ENCODE measurements around the gene OR51S1.
"Not testable (repeated sequence)": the region's sequence is repeated elsewhere in the genome, so short reads cannot be mapped to it uniquely, and the experiment has no call there.

Gene OR51S1, protein sequence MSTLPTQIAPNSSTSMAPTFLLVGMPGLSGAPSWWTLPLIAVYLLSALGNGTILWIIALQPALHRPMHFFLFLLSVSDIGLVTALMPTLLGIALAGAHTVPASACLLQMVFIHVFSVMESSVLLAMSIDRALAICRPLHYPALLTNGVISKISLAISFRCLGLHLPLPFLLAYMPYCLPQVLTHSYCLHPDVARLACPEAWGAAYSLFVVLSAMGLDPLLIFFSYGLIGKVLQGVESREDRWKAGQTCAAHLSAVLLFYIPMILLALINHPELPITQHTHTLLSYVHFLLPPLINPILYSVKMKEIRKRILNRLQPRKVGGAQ

DNA sequence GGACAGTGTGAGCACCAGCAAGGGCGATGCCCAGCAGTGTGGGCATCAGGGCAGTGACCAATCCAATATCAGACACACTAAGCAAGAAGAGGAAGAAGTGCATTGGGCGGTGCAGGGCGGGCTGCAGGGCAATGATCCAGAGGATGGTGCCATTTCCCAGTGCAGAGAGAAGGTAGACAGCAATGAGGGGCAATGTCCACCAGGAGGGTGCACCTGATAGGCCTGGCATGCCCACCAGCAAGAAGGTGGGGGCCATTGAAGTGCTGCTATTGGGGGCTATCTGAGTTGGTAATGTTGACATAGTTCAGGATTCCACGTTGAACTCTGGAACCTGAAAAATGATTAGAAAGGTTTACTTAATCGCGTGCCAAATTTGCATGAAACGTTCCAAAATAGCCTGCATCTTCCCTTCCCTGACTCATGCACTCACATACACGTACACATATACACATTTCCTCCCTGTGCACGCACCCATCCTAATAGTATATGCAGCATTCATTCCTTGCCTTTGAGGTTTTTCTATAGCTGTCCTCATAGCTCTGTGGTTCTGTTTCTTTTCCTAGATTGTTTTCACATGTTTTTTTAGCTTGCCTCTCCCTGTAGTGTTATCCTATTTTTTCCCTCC, at the start of gene OR51S1:
OR51S1 (minus strand) TSS at position 301 of the 625 bp plus-strand sequence; CDS start at position 301, 0 bp downstream.
- DNase-seq (ENCODE audit: low read depth), result no peak

DNA sequence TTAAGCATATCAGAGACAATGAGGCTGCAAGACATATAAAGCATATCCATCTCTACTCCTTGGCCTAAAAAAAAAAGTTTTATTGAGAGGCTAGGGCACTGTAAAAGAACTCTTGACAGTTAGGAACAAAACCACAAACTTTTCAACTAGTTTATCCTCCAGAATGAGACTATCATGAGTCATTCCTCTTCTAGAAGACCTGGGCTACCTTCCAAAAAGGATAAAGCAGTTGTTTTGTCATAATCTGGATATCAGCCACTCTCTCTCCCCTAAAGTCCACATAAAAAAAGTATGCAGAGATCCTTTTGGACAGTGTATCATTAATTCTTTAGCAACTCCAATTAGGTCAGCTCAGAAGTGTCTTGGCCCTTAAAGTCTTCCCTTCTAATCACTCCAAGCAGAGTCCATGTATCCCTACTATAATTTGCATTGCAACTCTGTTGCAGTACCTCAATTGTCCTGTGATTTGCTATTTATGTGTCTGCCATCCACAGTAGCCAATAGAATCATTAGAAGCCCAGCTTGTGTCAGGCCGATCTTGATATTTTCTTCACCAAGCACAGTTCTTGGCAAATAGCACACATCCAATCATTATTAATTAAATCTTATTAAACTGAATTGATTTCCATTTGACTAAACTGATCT, 43.1 kb upstream of the OR51S1 start:
- no peak for DNase-seq (ENCODE audit: low read depth)

DNA sequence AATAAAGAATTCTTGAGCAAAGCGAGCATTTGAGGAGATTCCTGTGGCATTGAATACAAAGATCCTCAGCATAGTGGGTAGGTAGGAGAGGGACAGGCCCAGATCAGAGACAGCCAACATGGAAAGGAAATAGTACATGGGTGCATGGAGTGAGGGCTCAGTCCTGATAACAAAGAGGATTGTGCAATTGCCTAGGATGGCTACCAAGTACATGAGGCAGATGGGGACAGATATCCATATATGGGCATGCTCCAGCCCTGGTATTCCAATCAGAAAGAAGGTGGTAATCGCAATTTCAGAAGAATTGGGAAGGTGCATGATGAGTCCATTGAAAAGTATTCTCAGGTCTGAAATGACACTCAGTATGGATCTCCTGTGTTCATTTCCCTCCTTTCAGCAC, 41.3 kb upstream of the OR51S1 start:
- DNase-seq (ENCODE audit: low read depth), result no peak

DNA sequence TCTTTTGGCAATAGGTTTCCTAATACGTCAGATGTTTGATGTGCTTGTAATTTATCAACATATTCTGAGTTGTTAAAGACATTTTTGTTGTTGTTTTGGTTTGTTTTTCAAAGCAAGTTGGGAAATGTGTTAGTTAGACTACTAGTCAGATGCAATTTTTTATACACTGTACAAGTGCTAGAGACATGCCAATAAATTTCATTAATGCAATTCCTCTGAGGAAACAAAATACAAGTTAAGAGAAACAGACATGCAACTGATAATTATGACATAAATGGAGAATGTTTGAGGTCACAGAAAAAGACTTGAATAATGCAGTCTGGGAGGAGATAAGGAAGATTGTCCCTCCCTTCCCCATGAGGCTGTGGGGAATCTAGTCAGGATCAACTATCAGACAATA, 38.6 kb upstream of the OR51S1 start:
- no peak for DNase-seq (ENCODE audit: low read depth)

DNA sequence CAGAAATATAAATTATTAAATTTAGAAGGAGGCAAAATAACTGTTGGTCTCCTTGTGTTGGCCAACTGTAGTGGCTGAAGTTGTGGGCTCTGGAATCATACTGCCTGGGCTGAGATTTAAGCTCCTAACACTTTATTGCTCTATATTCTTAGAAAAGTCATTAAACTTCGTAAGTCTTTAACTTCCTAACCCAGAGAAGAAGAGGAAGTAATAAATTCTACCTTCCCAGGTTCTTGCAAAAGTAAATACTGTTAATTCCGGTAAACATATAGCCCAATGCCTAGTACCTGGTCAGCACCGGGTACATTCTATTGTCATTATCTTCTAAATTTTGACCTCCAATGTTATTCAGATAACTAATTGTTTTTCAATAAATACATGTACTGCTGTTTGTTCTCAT, 37.2 kb upstream of the OR51S1 start:
- DNase-seq (ENCODE audit: low read depth), result no peak

DNA sequence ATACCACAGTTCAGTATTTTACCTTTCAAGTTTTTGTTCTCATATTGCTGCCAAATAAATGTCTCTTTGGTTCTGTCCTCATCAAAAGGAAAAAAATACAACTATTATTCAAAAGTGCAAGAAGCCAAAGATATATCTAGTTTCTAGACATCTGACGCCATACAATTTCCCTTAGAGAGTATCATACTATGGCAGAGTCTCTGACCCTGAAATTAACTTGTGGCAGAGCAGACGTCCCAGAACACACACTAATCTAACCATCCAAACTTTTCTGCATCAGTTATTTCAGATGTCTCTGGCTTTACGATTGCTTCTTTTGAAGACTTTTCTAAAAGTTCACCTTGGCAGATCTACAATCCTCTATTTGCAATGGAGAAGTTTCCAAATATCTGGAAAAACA, 35.4 kb upstream of the OR51S1 start:
- DNase-seq (ENCODE audit: low read depth), result no peak

DNA sequence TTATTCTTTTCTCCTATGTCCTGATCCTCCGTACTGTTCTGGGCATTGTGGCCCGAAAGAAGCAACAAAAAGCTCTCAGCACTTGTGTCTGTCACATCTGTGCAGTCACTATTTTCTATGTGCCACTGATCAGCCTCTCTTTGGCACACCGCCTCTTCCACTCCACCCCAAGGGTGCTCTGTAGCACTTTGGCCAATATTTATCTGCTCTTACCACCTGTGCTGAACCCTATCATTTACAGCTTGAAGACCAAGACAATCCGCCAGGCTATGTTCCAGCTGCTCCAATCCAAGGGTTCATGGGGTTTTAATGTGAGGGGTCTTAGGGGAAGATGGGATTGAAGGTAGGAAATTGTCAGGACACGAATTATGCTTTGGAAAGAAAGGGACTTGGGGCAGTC, 33.5 kb upstream of the OR51S1 start:
- no peak for DNase-seq (ENCODE audit: low read depth)

DNA sequence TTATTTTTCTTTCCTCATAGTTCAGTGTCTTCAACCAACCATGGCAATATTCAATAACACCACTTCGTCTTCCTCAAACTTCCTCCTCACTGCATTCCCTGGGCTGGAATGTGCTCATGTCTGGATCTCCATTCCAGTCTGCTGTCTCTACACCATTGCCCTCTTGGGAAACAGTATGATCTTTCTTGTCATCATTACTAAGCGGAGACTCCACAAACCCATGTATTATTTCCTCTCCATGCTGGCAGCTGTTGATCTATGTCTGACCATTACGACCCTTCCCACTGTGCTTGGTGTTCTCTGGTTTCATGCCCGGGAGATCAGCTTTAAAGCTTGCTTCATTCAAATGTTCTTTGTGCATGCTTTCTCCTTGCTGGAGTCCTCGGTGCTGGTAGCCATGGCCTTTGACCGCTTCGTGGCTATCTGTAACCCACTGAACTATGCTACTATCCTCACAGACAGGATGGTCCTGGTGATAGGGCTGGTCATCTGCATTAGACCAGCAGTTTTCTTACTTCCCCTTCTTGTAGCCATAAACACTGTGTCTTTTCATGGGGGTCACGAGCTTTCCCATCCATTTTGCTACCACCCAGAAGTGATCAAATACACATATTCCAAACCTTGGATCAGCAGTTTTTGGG, 33.0 kb upstream of the OR51S1 start, which contains the start of gene OR51T1:
OR51T1 (plus strand) TSS at position 41 of the 641 bp plus-strand sequence; CDS start at position 41, 0 bp downstream.
- DNase-seq (ENCODE audit: low read depth), result no peak

DNA sequence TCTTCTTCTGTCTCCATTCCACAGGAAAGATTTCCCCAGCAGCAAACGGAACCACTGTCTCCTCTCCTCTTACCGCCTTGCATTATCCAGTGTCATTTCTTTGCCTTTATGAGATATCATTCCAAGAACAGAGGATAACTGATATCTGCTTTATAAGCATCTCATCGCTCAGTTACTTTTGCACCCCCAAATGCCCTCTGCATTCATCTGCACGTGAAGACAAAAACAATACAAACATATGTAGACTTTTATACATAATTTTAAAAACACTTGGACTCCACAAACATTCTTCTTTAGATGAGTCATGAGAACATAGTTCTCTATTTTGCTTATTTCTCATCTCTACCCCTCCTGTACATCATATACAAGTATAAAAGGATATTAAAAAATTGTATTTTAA, 32.2 kb upstream of the OR51S1 start:
- DNase-seq (ENCODE audit: low read depth), result no peak

DNA sequence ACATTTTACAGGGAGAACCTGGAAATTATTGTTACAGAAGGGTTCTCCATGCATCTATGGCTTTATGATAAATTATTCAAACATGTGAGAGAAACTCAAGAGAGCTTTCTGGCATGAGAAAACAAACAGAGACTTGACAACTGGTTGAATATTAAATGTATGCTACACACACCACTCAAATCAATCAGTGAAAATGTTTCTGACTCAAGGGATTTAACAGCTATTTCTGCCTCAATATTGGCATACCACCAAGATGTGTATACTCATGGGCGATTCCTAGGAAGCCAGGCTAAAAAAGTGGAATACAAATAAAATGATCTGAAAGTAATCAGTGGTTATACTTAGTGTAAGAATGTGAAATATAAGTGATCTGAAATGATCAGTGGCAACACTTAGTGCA, 16.8 kb upstream of the OR51S1 start:
- DNase-seq (ENCODE audit: low read depth), result no peak

DNA sequence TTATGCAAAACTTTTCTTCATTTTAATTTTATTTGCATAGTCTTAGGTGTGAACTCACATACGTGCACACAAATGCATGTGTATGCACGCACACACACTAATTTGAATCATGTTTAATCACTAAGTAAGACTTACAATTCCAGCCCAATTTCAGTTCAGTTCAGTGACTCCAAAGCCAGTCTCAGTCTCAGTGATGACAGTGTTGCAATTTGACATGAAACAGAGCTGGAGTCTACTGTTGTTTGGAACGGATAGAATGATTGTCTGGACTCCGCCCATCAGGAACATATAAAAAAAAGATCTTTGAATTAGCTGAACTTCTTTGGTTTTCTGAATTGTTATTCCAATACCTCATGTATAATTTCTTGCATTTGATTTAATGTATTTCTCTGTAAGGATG, 14.9 kb upstream of the OR51S1 start:
- DNase-seq (ENCODE audit: low read depth), result no peak

DNA sequence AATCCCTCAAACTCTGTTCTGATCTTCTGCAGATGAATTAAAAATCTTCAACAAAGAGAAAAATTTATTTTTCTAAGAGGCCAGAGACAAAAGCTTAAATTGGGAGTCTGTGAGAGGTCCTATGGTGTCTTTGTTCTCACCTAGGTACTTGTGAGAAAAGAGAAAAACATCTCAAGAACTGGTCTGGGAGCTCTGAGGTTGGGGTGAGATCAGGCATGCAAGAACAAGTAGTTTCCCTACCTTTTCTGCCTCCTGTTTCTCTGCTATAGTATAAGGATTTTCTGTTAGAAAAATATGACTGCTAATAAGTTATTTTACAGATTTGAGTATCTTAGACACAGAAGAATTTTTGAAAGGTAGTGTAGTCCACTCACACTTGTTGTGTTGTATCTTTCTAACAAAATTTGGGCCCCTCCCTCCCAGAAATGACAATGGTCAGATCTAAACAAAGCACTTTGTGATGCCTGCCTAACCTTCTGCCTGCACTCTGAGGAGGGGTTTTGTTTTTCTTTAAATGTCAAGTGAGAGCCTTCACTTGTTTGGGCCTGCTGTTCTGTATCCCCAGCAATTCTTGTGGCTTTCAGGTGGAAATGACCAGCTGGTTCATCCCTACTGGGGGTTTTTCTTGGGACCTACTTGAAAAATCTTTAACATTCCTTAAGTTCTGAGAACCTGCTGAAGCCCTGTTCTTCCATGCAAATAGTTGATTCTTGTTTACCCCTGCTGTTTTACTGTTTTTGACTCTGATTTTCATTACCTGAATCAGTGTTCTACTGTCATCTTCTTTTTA, 13.6 kb upstream of the OR51S1 start:
- no peak for DNase-seq (ENCODE audit: low read depth)

DNA sequence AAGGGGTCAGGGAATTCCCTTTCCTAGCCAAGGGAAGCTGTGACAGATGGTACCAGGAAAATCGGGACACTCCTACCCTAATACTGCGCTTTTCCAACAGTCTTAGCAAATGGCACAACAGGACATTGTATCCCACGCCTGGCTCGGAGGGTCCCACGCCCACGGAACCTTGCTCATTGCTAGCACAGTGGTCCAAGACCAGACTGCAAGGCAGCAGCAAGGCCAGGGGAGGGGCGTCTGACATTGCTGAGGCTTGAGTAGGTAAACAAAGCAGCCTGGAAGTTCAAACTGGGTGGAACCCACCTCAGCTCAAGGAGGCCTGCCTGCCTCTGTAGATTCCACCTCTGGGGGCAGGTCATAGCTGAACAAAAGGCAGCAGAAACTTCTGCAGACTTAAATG, 5.3 kb upstream of the OR51S1 start:
- DNase-seq (ENCODE audit: low read depth), result not testable (repeated sequence)

DNA sequence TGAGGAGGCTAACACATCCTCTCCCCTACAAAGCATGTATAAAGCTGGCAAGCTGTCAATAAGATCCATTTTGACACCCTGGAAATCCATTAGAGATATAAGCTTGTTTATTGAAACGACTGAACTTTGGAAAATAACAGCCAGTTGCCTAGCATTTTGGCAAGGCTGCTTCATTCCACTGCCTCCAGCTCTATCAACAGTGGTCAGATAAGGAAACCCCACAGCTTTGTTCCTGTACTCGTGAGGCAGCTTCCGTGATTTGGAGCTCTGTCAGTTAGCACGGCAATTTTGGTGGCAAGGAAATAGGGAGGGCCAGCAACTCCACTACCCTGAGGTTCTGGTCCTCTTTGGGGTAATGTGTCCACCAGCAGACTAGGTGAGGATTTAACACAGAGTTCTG, 2.0 kb upstream of the OR51S1 start:
- no peak for DNase-seq (ENCODE audit: low read depth)

DNA sequence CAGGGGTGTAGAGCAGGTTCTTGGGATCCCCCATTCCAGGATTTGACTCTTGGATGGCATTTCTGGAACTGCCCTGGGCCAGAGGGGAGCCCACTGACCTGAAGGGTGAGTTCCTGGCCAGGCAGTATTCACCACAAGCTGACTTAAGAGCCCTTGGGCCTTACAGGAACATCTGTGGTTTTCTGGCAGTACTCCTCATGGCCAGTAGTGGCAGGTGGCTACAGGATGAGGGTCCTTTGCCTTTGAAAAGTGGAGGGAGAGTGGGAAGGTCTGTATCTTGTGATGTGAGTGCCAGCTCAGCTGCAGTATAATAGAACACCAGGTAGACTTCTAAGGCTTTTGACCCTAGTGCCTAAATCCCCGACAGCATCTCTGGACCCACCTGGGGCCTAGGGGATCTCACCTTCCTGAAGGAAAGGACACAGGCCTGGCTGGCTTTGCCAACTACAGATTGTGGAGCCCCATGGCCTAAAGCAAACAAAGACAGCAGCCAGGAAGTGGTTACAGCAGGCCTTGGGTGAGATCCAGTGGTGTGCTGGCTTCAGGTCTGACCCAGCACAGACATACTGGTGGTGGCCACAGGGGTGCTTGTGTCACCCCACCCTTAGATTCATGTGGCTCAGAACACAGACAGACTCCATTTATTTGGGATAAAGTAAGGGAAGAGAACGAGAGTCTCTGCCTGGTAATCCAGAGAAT, 9.0 kb downstream of the OR51S1 start:
- DNase-seq (ENCODE audit: low read depth), result no peak

DNA sequence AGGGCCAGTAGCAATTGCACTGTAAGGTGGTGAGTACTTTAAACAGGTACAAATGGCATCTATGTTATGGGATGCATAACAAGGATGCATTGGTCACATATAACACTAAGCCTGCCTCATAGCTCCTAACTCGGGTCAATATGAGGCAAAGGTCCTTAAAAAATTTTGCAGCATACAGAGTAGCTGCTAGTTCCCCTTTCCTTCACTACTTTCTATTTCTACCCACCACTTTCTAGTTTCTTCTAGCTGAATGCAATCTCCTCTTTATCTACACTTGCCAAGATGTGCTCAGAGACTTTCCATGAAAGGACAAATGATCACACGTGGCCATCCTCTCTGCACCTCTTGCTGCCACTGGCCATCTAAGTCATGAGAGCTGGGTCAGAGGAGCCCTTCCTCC, 18.1 kb downstream of the OR51S1 start:
- DNase-seq (ENCODE audit: low read depth), result no peak

DNA sequence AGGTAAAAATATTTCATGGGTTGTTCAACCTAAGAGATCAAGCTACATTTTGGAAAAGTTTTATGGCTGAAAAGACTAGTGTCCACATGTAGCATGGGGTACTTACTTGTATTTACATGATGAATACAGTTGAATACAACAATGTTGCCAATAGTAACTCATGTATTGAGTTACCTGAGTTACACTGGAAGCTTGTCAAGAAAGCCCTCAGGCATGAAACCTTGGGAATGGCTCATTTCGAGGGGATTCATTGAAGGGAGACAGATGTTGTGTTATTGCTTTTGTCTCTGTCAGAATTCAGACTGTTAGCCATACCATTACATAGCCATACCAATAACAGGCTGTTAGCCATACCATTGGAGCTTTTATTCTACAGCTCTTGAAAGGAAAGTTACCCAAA, 18.7 kb downstream of the OR51S1 start:
- no peak for DNase-seq (ENCODE audit: low read depth)

DNA sequence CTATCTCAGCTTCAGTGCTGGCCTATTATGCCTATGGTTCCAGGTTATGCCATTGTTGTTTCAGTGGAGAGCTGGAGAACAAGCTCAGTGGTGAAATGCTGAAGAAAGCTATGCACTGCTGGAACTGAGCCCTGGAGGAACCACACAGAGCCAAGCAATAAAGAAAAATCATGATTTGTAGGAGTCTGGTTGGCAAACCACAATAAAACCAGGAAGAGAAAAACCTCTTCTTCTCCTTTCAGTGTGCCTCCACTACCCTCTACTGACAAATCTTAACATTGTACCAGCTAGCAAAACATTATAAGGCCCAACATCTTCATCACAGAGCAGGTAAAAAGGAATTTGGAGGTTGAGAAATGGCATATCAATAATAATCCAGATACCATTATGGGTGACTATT, 22.6 kb downstream of the OR51S1 start:
- no peak for DNase-seq (ENCODE audit: low read depth)

DNA sequence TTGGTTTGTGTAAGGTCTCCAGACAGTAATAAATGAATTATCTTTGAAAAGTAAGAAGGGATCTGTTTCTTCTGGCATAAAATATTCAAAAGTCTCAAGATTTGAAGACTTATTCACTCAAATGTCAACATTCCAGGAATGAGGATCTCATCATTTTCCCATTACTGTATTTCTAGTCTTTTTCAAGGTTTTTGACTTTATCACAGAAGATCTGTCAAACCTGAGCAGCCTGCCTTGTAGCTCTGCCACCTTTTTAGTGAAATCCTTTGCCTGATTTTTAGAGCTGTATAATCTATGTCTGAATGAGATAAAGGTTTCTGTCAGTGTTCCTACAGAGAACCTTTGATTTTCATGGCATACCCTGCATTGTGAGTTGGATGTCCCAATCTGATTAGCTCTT, 23.9 kb downstream of the OR51S1 start:
- DNase-seq (ENCODE audit: low read depth), result no peak

DNA sequence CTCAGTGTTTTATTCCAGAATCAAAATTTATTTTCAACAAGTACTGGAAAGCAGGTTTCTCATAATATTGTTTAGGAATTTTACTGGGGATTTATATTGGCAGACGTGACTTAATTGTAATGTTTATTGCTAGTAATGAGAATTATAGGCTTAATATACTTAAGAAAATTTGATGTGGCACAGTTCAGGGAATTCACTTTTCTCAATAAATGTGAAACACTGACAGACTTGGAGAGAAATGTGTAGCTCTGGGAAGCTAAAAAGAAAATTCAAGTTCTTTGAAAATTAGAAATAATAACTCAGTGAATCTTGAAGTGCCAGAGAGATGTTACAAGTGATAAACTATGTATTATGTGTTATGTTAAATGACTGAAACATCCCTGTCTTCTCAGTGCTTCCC, 28.0 kb downstream of the OR51S1 start, which contains the start of gene OR51F2:
OR51F2 (plus strand) TSS at position 301 of the 400 bp plus-strand sequence. CDS start 101 bp downstream, outside the sequence.
- DNase-seq (ENCODE audit: low read depth), result no peak

DNA sequence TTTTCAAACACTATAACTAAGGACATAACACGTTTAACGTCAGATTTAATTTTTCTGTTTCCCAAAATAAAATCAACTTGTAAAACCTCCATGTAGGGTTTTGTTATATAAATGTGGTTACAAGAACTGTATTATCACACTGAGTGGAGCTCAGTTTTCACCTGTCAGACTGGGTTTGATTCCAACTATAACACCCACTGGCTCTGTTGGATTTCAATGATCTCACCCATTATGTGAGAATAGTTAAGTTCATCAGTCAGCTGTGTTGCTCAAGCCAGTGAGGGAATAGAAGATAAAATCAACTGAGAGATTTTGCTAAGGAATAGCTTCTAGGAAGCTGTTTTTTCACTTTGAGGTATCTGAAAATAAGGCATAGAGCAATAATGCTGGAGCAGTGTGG, 39.8 kb downstream of the OR51S1 start:
- DNase-seq (ENCODE audit: low read depth), result no peak

Data from activated T-cell treated with anti-CD3 and anti-CD28 coated beads for 1 hour (primary cell).